ENCODE measurements around the gene SS18L1.

- TF ChIP-seq ZNF384 (IDR thresholded peaks at IDR 0.05) (no peak), SP1 (IDR thresholded peaks at IDR 0.05) (no peak), BHLHE40 (IDR thresholded peaks at IDR 0.05; ENCODE audit: borderline replicate concordance) (no peak), FOXA1 (IDR thresholded peaks at IDR 0.05) (no peak), TARDBP (IDR thresholded peaks at IDR 0.05) (no peak), FOXM1 (IDR thresholded peaks at IDR 0.05; ENCODE audit: borderline replicate concordance) (no peak), SUZ12 (IDR thresholded peaks at IDR 0.05) (no peak), CTBP1 (IDR thresholded peaks at IDR 0.05; ENCODE audit: borderline replicate concordance) (no peak), FOXK2 (IDR thresholded peaks at IDR 0.05) (no peak), NFRKB (IDR thresholded peaks at IDR 0.05) (no peak), ARNT (IDR thresholded peaks at IDR 0.05) (no peak)
These were observed 66.4 kb downstream of the SS18L1 start for GRCh38 chr20:62209850-62210495.
